Immature natural killer cell (primary cell): ENCODE data around the gene RGPD6. TPM values are rescaled to one million over a fixed set of nuclear protein-coding genes. Genes with fewer than 3 reads are reported as not detected.
"Not testable (repeated sequence)": the region's sequence is repeated elsewhere in the genome, so short reads cannot be mapped to it uniquely, and the experiment has no call there.

Experiments used
- DNase-seq, 3 donors: peaks; one replicate each; pipeline ENCODE4 v3.0.0; 2022; ENCODE audit warnings: mixed read lengths in 1 of 3
- H3K27ac Mint-ChIP-seq, 6 donors: one replicate each; pipeline ENCODE4 v1.8.0; 2020; ENCODE audit warnings: mixed read lengths in 6 of 6, mild to moderate bottlenecking in 5 of 6, inconsistent platforms in 4 of 6, moderate library complexity in 3 of 6
- H3K27me3 Mint-ChIP-seq, 3 donors: one replicate each; pipeline ENCODE4 v1.8.0; 2020 to 2021; ENCODE audit warnings: low read depth in 3 of 3, mild to moderate bottlenecking in 3 of 3, mixed read lengths in 3 of 3, moderate library complexity in 3 of 3, inconsistent platforms in 1 of 3
- H3K36me3 Mint-ChIP-seq, 3 donors: one replicate each; pipeline ENCODE4 v1.8.0; 2020; ENCODE audit warnings: mixed read lengths in 3 of 3, inconsistent platforms in 2 of 3, mild to moderate bottlenecking in 2 of 3
- H3K4me1 Mint-ChIP-seq, 2 donors: one replicate each; pipeline ENCODE4 v1.8.0; 2020; ENCODE audit warnings: inconsistent platforms in 2 of 2, mild to moderate bottlenecking in 2 of 2, mixed read lengths in 2 of 2, moderate library complexity in 1 of 2
- H3K4me3 Mint-ChIP-seq, 5 donors: one replicate each; pipeline ENCODE4 v1.8.0; 2020; ENCODE audit warnings: mild to moderate bottlenecking in 5 of 5, mixed read lengths in 5 of 5, inconsistent platforms in 3 of 5, moderate library complexity in 3 of 5
- H3K9me3 Mint-ChIP-seq, 6 donors: one replicate each; pipeline ENCODE4 v1.8.0; 2020; ENCODE audit warnings: mild to moderate bottlenecking in 6 of 6, mixed read lengths in 6 of 6, inconsistent platforms in 4 of 6, moderate library complexity in 3 of 6
- polyA plus RNA-seq, 3 donors: library from polyadenylated mRNA; unstranded; fragments of 300-500 nt; fragmentation: Illumina TruSeq; gene quantifications; one replicate each; pipeline ENCODE4 v1.2.3, GENCODE V29; 2021

Gene RGPD6
- polyA plus RNA-seq, 3 donors from 2014 or later: 1.5 to 3.8 TPM; not detected in 1

GRCh38 chr2:110472171-110473058, 104.6 kb downstream of the RGPD6 start, which contains the start of gene LIMS4:
Gene LIMS4 (minus strand): TSS chr2:110472816. CDS start chr2:110472778, 38 bp downstream.
- not testable (repeated sequence) for H3K4me3 Mint-ChIP-seq

GRCh38 chr2:110468921-110469320, 108.1 kb downstream of the RGPD6 start:
- not testable (repeated sequence) for H3K36me3 Mint-ChIP-seq, DNase-seq, H3K27ac Mint-ChIP-seq, H3K4me1 Mint-ChIP-seq, H3K27me3 Mint-ChIP-seq, H3K9me3 Mint-ChIP-seq, H3K4me3 Mint-ChIP-seq

More at GRCh38 chr2:110472171-110473058, 104.6 kb downstream of the RGPD6 start, which contains the start of gene LIMS4:
- not testable (repeated sequence) for H3K9me3 Mint-ChIP-seq, DNase-seq, H3K4me1 Mint-ChIP-seq, H3K27ac Mint-ChIP-seq, H3K36me3 Mint-ChIP-seq, H3K27me3 Mint-ChIP-seq

- not testable (repeated sequence) for H3K36me3 Mint-ChIP-seq, H3K9me3 Mint-ChIP-seq, DNase-seq, H3K4me1 Mint-ChIP-seq, H3K27me3 Mint-ChIP-seq, H3K27ac Mint-ChIP-seq, H3K4me3 Mint-ChIP-seq
Observed at GRCh38 chr2:110465312-110465711, 111.7 kb downstream of the RGPD6 start.

Other genes with a start within 250 kb of the RGPD6 start
- 1 to 10 TPM in 2 of 3 donors, not detected in 1; 1.1 to 2.5 TPM for gene LIMS4, start 104.4 kb downstream of the RGPD6 start, polyA plus RNA-seq
- 1 to 10 TPM in 1 of 3 donors, under 1 TPM in 2; 0.30 to 1.2 (median 0.35) TPM for gene BUB1, start 100.8 kb upstream of the RGPD6 start, polyA plus RNA-seq
- not detected for gene ACOXL, start 155.4 kb upstream of the RGPD6 start, polyA plus RNA-seq